Measurements from ENCODE around the gene RAB6B. TPM values are rescaled to one million over a fixed set of nuclear protein-coding genes. Genes with fewer than 3 reads are reported as not detected.
A peak's percentile ranks its signal among the peaks of the same experiment; 100 is the strongest.

Gene RAB6B
- total and polyA plus RNA-seq, 2 experiments from 2014 or later = 1.2 to 3.9 TPM

GRCh38 chr3:133824961-133825485 is 70.7 kb downstream of the RAB6B start:
- peaks cover 11% of the 10 kb centered on the region; the same call in 1 of the 2 replicates for H3K36me3 ChIP-seq (ENCODE audit: insufficient read depth)
- H3K4me1 Mint-ChIP-seq = peaks cover 20% of the 10 kb centered on the region
- H3K27ac ChIP-seq (ENCODE audit: low read depth) = no peak overlapping the region
- no peaks in the 10 kb centered on the region; the same call in 1 of the 2 replicates for H4K20me1 ChIP-seq (replicated peaks; ENCODE audit: insufficient read depth)
- DNase-seq (ENCODE audit: low spot score) = no peak
- peaks cover 55% of the 10 kb centered on the region for H3K36me3 Mint-ChIP-seq (ENCODE audit: low read depth)
- no peaks in the 10 kb centered on the region for H3K9me3 Mint-ChIP-seq
- no peak overlapping the region for H3K4me3 ChIP-seq
- H3K27me3 Mint-ChIP-seq (ENCODE audit: insufficient read depth, low read depth, poor library complexity) = peaks cover 15% of the 10 kb centered on the region
- H3K27me3 ChIP-seq (ENCODE audit: insufficient read depth) = no peaks in the 10 kb centered on the region
- TF ChIP-seq POLR2AphosphoS5 (IDR thresholded peaks at IDR 0.05; ENCODE audit: low read depth) = peak; percentile 41
- TF ChIP-seq ZNF462 (CRISPR knock-in tag; IDR thresholded peaks at IDR 0.05) = no peak
- H3K4me3 Mint-ChIP-seq = no peak overlapping the region
- no peak overlapping the region for H3K4me2 ChIP-seq
- H3K79me2 ChIP-seq (replicated peaks; ENCODE audit: insufficient read depth) = no peaks in the 10 kb centered on the region
- H3F3A ChIP-seq (replicated peaks; ENCODE audit: low read depth) = no peaks in the 10 kb centered on the region
- H3K27ac Mint-ChIP-seq = no peak overlapping the region
- no peak for ATAC-seq
- H2AFZ ChIP-seq = no peak overlapping the region
- peaks cover 4% of the 10 kb centered on the region; the same call in 1 of the 2 replicates for H3K9me2 ChIP-seq (ENCODE audit: insufficient read depth)
- H3K4me1 ChIP-seq (ENCODE audit: insufficient read depth) = no peaks in the 10 kb centered on the region

GRCh38 chr3:133821767-133822638 is 73.7 kb downstream of the RAB6B start:
- Mint-ChIP-seq H3K36me3 (ENCODE audit: low read depth) (peaks cover 64% of the 10 kb centered on the region), H3K4me3 (peak overlapping the region; percentile 8; the same call in 2 of the 3 replicates), H3K4me1 (peaks cover 20% of the 10 kb centered on the region), H3K9me3 (no peaks in the 10 kb centered on the region), H3K27me3 (ENCODE audit: insufficient read depth, low read depth, poor library complexity) (peaks cover 13% of the 10 kb centered on the region), H3K27ac (peak overlapping the region; percentile 83; the same call in 1 of the 2 replicates)
- H3K4me1 ChIP-seq (ENCODE audit: insufficient read depth) = no peaks in the 10 kb centered on the region
- H3K27me3 ChIP-seq (ENCODE audit: insufficient read depth) = no peaks in the 10 kb centered on the region
- peaks cover 4% of the 10 kb centered on the region; the same call in 1 of the 2 replicates for H3K9me2 ChIP-seq (ENCODE audit: insufficient read depth)
- no peaks in the 10 kb centered on the region; the same call in 1 of the 2 replicates for H4K20me1 ChIP-seq (replicated peaks; ENCODE audit: insufficient read depth)
- DNase-seq (ENCODE audit: low spot score) (peak; percentile 59), ATAC-seq (peak; percentile 86)
- H2AFZ ChIP-seq = no peak overlapping the region
- H3K79me2 ChIP-seq (replicated peaks; ENCODE audit: insufficient read depth) = no peaks in the 10 kb centered on the region
- peaks cover 8% of the 10 kb centered on the region; the same call in 1 of the 2 replicates for H3F3A ChIP-seq (replicated peaks; ENCODE audit: low read depth)
- H3K27ac ChIP-seq (ENCODE audit: low read depth) = no peak overlapping the region
- peaks cover 23% of the 10 kb centered on the region; the same call in 1 of the 2 replicates for H3K36me3 ChIP-seq (ENCODE audit: insufficient read depth)
- no peak overlapping the region for H3K4me2 ChIP-seq
- H3K4me3 ChIP-seq = no peak overlapping the region
- TF ChIP-seq CREB1 (CRISPR knock-in tag; IDR thresholded peaks at IDR 0.05; ENCODE audit: low read depth) = no peak
- peak; percentile 48 to 60 for TF ChIP-seq CTCF (conservative IDR thresholded peaks at IDR 0.05; ENCODE audit: low read depth in 2 of 2)
- no peak for TF ChIP-seq REST (IDR thresholded peaks at IDR 0.05; ENCODE audit: unreplicated experiment)
- TF ChIP-seq ZNF331 (CRISPR knock-in tag; IDR thresholded peaks at IDR 0.05; ENCODE audit: low read depth) = no peak
- TF ChIP-seq JUNB (IDR thresholded peaks at IDR 0.05; ENCODE audit: unreplicated experiment) = no peak
- no peak for TF ChIP-seq EZH2phosphoT487 (IDR thresholded peaks at IDR 0.05; ENCODE audit: unreplicated experiment)
